KMS-11 (cell line): Measurements from ENCODE around the gene GSS.

ENCODE experiments used
- H2AFZ ChIP-seq: fragments of 200-600 bp; sonication (generic); 2 replicates; pipeline ENCODE4 v1.6.1; 2016; ENCODE audit warnings: antibody characterized with exemption, mixed run types, low read depth
- H3K27ac ChIP-seq: fragments of 200-600 bp; sonication (generic); 2 replicates; pipeline ENCODE4 v1.6.1; 2016; ENCODE audit warnings: mild to moderate bottlenecking, mixed run types
- H3K27me3 ChIP-seq: fragments of 200-600 bp; sonication (generic); 2 replicates; pipeline ENCODE4 v1.6.1; 2017; ENCODE audit warnings: mild to moderate bottlenecking, low read depth, mixed run types, moderate library complexity; ENCODE audit not compliant: insufficient read depth
- H3K36me3 ChIP-seq: fragments of 200-600 bp; sonication (generic); 2 replicates; pipeline ENCODE4 v1.6.1; 2017; ENCODE audit warnings: mild to moderate bottlenecking, mixed run types; ENCODE audit not compliant: insufficient read depth
- H3K4me1 ChIP-seq: fragments of 200-600 bp; sonication (generic); 2 replicates; pipeline ENCODE4 v1.6.1; 2016; ENCODE audit warnings: mild to moderate bottlenecking, low read depth, mixed run types; ENCODE audit not compliant: poor library complexity, severe bottlenecking
- H3K4me2 ChIP-seq: fragments of 200-600 bp; sonication (generic); 2 replicates; pipeline ENCODE4 v1.7.0; 2016; ENCODE audit warnings: mild to moderate bottlenecking, mixed run types
- H3K4me3 ChIP-seq: fragments of 200-600 bp; sonication (generic); IDR thresholded peaks from 2 replicates; pipeline ENCODE4 v1.6.1; 2017; ENCODE audit warnings: low read depth, low read length, mixed read lengths; ENCODE audit not compliant: insufficient read depth
- H3K79me2 ChIP-seq: fragments of 200-600 bp; sonication (generic); 2 replicates; pipeline ENCODE4 v1.6.1; 2016; ENCODE audit warnings: low read depth, mixed run types; ENCODE audit not compliant: insufficient read depth
- H3K9ac ChIP-seq: fragments of 200-600 bp; sonication (generic); 2 replicates; pipeline ENCODE4 v1.6.1; 2016; ENCODE audit warnings: mild to moderate bottlenecking, mixed run types
- H4K20me1 ChIP-seq: fragments of 200-600 bp; sonication (generic); 2 replicates; pipeline ENCODE4 v1.6.1; 2016; ENCODE audit warnings: mild to moderate bottlenecking, mixed run types; ENCODE audit not compliant: insufficient read depth
- TF ChIP-seq, protein P1 (sequence below): fragments of 200-600 bp; sonication (generic); conservative IDR thresholded peaks from 2 replicates; pipeline ENCODE4 v1.6.1; 2017; ENCODE audit warnings: low read depth, mild to moderate bottlenecking, antibody characterized with exemption, low read length, moderate library complexity, mixed read lengths

Gene GSS

DNA sequence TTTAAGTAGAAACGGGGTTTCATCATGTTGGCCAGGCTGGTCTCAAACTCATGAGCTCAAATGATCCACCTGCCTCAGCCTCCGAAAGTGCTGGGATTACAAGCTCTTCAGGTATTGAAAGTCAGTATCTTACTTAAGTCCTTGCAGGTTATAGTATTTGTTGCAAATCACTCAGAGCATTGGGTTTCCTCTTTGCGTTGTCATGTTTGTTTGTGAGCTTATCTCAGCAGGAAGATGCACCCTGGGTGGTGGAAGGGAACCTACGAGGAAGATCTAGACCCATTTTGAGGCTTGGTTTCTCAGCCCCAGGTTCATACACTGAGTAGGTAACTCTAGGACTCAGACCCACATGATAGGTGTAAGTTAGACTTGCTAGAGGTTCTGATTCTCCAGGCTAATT, 18.6 kb upstream of the GSS start:
- H3K27ac ChIP-seq: no peak overlapping the region
- H2AFZ ChIP-seq: no peak overlapping the region
- H3K79me2 ChIP-seq: no peaks in the 10 kb centered on the region
- no peak overlapping the region for H3K4me2 ChIP-seq
- H3K36me3 ChIP-seq: no peaks in the 10 kb centered on the region
- H3K4me3 ChIP-seq: no peak overlapping the region
- no peaks in the 10 kb centered on the region for H3K4me1 ChIP-seq
- no peak overlapping the region for H3K9ac ChIP-seq
- no peaks in the 10 kb centered on the region for H4K20me1 ChIP-seq
- H3K27me3 ChIP-seq: no peaks in the 10 kb centered on the region
- TF ChIP-seq, protein P1, sequence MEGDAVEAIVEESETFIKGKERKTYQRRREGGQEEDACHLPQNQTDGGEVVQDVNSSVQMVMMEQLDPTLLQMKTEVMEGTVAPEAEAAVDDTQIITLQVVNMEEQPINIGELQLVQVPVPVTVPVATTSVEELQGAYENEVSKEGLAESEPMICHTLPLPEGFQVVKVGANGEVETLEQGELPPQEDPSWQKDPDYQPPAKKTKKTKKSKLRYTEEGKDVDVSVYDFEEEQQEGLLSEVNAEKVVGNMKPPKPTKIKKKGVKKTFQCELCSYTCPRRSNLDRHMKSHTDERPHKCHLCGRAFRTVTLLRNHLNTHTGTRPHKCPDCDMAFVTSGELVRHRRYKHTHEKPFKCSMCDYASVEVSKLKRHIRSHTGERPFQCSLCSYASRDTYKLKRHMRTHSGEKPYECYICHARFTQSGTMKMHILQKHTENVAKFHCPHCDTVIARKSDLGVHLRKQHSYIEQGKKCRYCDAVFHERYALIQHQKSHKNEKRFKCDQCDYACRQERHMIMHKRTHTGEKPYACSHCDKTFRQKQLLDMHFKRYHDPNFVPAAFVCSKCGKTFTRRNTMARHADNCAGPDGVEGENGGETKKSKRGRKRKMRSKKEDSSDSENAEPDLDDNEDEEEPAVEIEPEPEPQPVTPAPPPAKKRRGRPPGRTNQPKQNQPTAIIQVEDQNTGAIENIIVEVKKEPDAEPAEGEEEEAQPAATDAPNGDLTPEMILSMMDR: no peak

DNA sequence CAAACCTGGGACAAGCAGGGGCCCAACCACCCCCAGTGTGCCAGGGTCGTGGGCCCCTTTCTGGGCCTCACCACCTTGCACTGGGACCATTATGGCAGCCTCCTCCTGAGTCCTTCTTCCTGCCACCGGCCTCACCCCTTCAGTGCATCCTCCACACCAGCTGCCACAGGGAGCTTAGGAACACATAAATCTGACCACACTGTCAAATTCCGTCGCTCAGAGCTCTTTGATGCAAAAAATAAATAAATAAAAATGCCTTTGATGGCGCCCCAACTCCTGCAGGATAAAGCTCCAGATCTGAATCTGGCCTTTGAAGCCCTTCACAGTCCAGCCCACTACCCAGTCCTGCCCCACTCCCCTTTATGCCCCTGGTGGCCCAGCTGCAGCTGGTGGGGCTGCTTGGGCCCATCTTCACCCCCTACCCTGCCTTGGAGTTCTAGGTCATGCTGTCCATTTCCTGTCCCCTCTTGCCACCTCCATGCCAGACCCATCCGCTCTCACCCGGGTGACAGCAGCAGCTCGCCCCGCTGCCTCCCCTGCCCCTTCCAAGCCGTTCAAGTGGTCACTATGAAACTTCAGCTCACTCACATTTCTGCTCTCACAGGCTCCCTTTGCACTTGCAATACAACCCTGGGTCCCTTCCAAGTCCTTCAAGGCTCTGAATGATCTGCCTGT, 16.1 kb upstream of the GSS start:
- no peak overlapping the region for H3K4me3 ChIP-seq
- H3K4me2 ChIP-seq: no peak overlapping the region
- H3K4me1 ChIP-seq: no peaks in the 10 kb centered on the region
- no peak overlapping the region for H3K9ac ChIP-seq
- H3K27ac ChIP-seq: no peak overlapping the region
- no peaks in the 10 kb centered on the region for H4K20me1 ChIP-seq
- no peaks in the 10 kb centered on the region for H3K79me2 ChIP-seq
- H3K27me3 ChIP-seq: no peaks in the 10 kb centered on the region
- TF ChIP-seq, protein P1: no peak
- H3K36me3 ChIP-seq: no peaks in the 10 kb centered on the region
- H2AFZ ChIP-seq: no peak overlapping the region

DNA sequence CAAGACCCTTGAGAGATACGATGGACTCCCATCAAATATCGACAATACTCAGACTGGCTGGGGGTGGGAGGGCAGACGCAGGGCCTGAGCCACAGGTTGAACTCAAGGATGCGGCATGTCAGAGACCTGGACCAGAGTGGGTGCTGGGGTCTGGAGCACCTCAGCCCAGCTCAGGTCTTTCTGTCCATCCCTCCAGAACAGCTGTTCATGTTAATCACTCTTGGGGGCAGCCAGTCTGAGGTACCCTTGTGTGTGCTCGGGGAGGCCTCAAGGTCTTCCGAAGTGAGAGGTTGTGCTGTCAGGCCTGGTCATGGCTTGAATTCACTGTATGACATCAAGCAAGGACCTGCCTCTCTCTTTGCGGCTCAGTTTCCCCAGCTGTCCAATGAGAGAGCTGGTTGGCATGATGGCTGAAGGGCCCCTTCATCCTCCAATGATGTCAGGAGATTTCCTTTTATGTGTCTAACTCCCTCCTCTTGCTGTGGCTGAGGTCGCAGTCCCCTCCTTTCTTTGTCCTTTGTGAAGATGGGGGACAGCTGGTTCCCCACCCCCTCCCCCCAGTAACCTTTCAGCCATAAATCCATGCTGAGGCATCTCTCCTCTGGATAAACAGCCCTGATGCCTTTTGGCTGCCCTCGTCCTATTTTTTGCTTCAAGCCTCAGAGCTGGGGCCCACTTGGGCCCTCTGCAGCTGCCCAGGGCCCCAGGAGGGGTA, 15.4 kb upstream of the GSS start:
- H3K27ac ChIP-seq: no peak overlapping the region
- H3K4me2 ChIP-seq: no peak overlapping the region
- H3K9ac ChIP-seq: no peak overlapping the region
- H4K20me1 ChIP-seq: no peaks in the 10 kb centered on the region
- no peak overlapping the region for H3K4me3 ChIP-seq
- TF ChIP-seq, protein P1: no peak
- H3K36me3 ChIP-seq: no peaks in the 10 kb centered on the region
- H3K4me1 ChIP-seq: no peaks in the 10 kb centered on the region
- H2AFZ ChIP-seq: no peak overlapping the region
- no peaks in the 10 kb centered on the region for H3K27me3 ChIP-seq
- H3K79me2 ChIP-seq: no peaks in the 10 kb centered on the region

DNA sequence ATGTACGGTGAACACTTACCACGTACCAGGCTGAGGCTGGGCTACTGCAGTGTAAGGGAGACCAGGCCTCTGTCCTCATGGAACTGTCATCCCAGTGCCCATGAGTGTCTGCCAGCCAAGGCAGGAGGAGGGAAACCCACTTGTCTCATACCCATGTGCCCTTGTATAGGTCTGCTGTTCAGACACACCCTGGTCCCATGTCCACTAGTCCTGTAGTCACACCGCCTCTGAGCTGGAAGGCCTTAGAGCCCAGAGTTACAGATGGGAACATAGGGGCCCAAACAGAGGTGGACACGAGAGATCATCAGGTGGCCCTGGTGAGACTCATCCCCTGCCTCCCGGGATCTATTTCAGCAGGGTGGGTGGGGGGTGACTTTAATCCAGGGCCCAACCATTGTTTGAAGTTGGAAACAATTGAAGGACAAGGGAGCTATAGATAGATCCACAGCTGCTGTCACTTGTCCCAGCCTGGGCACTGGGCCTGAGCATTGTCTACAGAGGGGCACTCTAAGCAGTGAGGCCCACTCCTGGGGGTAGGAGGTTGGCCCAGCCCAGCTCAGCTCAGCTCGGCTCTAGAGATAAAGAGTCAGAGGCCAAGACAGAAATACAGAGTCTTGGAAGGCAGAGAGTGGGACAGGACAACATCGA, 14.7 kb upstream of the GSS start:
- Histone ChIP-seq H3K36me3 (no peaks in the 10 kb centered on the region), H3K27me3 (no peaks in the 10 kb centered on the region), H3K4me3 (no peak overlapping the region), H2AFZ (no peak overlapping the region), H4K20me1 (no peaks in the 10 kb centered on the region), H3K4me1 (no peaks in the 10 kb centered on the region), H3K27ac (no peak overlapping the region), H3K9ac (no peak overlapping the region), H3K4me2 (no peak overlapping the region), H3K79me2 (no peaks in the 10 kb centered on the region)
- TF ChIP-seq, protein P1: no peak
